ENCODE measurements around the gene SCAF8.
"Not testable (repeated sequence)": the region's sequence is repeated elsewhere in the genome, so short reads cannot be mapped to it uniquely, and the experiment has no call there.

Gene SCAF8

GRCh38 chr6:154768280-154768679 is 35.1 kb downstream of the SCAF8 start:
- intact Hi-C loops (cut with DNase I): no loop called here
- DNase-seq: no peak

GRCh38 chr6:154773610-154774089 is 40.4 kb downstream of the SCAF8 start:
- intact Hi-C loops (cut with DNase I): no loop called here
- no peak for DNase-seq

- intact Hi-C loops (cut with DNase I); DNase-seq: not testable (repeated sequence)
These were observed 45.9 kb downstream of the SCAF8 start for GRCh38 chr6:154779157-154779556.

- intact Hi-C loops (cut with DNase I): no loop called here
- no peak for DNase-seq
These were observed 49.0 kb downstream of the SCAF8 start for GRCh38 chr6:154782193-154782592.

- DNase-seq: no peak
- intact Hi-C loops (cut with DNase I): no loop called here
These were observed 50.0 kb downstream of the SCAF8 start for GRCh38 chr6:154783229-154783628.

GRCh38 chr6:154785075-154785474 is 51.9 kb downstream of the SCAF8 start:
- intact Hi-C loops (cut with DNase I): no loop called here
- no peak for DNase-seq

- intact Hi-C loops (cut with DNase I): no loop called here
- DNase-seq: no peak
These were observed 53.1 kb downstream of the SCAF8 start for GRCh38 chr6:154786144-154786868.

- no peak for DNase-seq
- intact Hi-C loops (cut with DNase I): no loop called here
These were observed 58.5 kb downstream of the SCAF8 start for GRCh38 chr6:154791556-154792317.

- intact Hi-C loops (cut with DNase I): no loop called here
These were observed 59.1 kb downstream of the SCAF8 start for GRCh38 chr6:154792325-154792724.

GRCh38 chr6:154792761-154793160 is 59.5 kb downstream of the SCAF8 start:
- no peak for DNase-seq
- intact Hi-C loops (cut with DNase I): no loop called here

More at GRCh38 chr6:154792325-154792724, 59.1 kb downstream of the SCAF8 start:
- DNase-seq: no peak

GRCh38 chr6:154796484-154796883 is 63.3 kb downstream of the SCAF8 start:
- DNase-seq: no peak
- intact Hi-C loops (cut with DNase I): no loop called here

- intact Hi-C loops (cut with DNase I): no loop called here
- no peak for DNase-seq
These were observed 64.6 kb downstream of the SCAF8 start for GRCh38 chr6:154797857-154798256.

- DNase-seq: no peak
- intact Hi-C loops (cut with DNase I): loop anchor here (10.0 kb wide), 1 partner anchor 646 kb away; no protein-coding TSS in a partner anchor
These were observed 67.1 kb downstream of the SCAF8 start for GRCh38 chr6:154800338-154800737.

- no peak for DNase-seq
- intact Hi-C loops (cut with DNase I): loop anchor here (1.0 to 10.0 kb wide), 3 partner anchors 72 to 651 kb away; partner anchors contain the start of gene SCAF8
These were observed 72.2 kb downstream of the SCAF8 start for GRCh38 chr6:154805288-154805911.

GRCh38 chr6:154806804-154807203 is 73.6 kb downstream of the SCAF8 start:
- DNase-seq: no peak
- intact Hi-C loops (cut with DNase I): loop anchor here (10.0 kb wide), 1 partner anchor 652 kb away; no protein-coding TSS in a partner anchor

GRCh38 chr6:154811663-154812062 is 78.4 kb downstream of the SCAF8 start:
- intact Hi-C loops (cut with DNase I); DNase-seq: not testable (repeated sequence)

- intact Hi-C loops (cut with DNase I): no loop called here
- DNase-seq: no peak
These were observed 80.8 kb downstream of the SCAF8 start for GRCh38 chr6:154814063-154814462.

- DNase-seq: no peak
- intact Hi-C loops (cut with DNase I): no loop called here
These were observed 83.0 kb downstream of the SCAF8 start for GRCh38 chr6:154815938-154816820.

- DNase-seq: no peak
- intact Hi-C loops (cut with DNase I): no loop called here
These were observed 87.9 kb downstream of the SCAF8 start for GRCh38 chr6:154821099-154821498.

- intact Hi-C loops (cut with DNase I): no loop called here
- DNase-seq: no peak
These were observed 88.4 kb downstream of the SCAF8 start for GRCh38 chr6:154821638-154822037.

All from posterior cingulate gyrus (tissue), 11 donors.